ENCODE data around the gene ZNF609. TPM values are rescaled to one million over a fixed set of nuclear protein-coding genes. Genes with fewer than 3 reads are reported as not detected.

ZNF609 gene
- total RNA-seq, 4 donors from 2014 or later: 38.3 to 53.7 (median 45.3) TPM

- DNase-seq (ENCODE audit: extremely low spot score): no peak
- no peaks in the 10 kb centered on the region for H3K27me3 ChIP-seq
- peaks cover 0 to 33% (median 23%) of the 10 kb centered on the region in 4 donors for H3K4me1 ChIP-seq
- intact Hi-C loops (cut with DNase I): no loop called here
- 64% methylated on average over 2 of the region's 2 CpGs for WGBS
- no peak overlapping the region for H3K27ac ChIP-seq (replicated peaks in 1 of 4)
- TF ChIP-seq EP300 (IDR thresholded peaks at IDR 0.05) (no peak), POLR2A (IDR thresholded peaks at IDR 0.05; ENCODE audit: low read depth) (no peak), CTCF (IDR thresholded peaks at IDR 0.05) (no peak), POLR2AphosphoS5 (IDR thresholded peaks at IDR 0.05) (no peak)
- H3K4me3 ChIP-seq: no peak overlapping the region
- H3K9me3 ChIP-seq: no peaks in the 10 kb centered on the region
- H3K36me3 ChIP-seq: no peaks in the 10 kb centered on the region
Measured at GRCh38 chr15:64515196-64515595, 54.8 kb downstream of the ZNF609 start.

- no peaks in the 10 kb centered on the region for H3K9me3 ChIP-seq
- DNase-seq (ENCODE audit: extremely low spot score): no peak
- no peaks in the 10 kb centered on the region for H3K36me3 ChIP-seq
- H3K27me3 ChIP-seq: no peaks in the 10 kb centered on the region
- intact Hi-C loops (cut with DNase I): no loop called here
- peaks cover 1 to 33% (median 25%) of the 10 kb centered on the region in 4 donors for H3K4me1 ChIP-seq
- H3K4me3 ChIP-seq: no peak overlapping the region
- no peak overlapping the region for H3K27ac ChIP-seq (replicated peaks in 1 of 4)
- 96% methylated on average over 9 of the region's 9 CpGs for WGBS
- no peak for TF ChIP-seq POLR2AphosphoS5 (IDR thresholded peaks at IDR 0.05)
Measured at GRCh38 chr15:64515825-64516224, 55.4 kb downstream of the ZNF609 start.

GRCh38 chr15:64519897-64520296 lies 59.5 kb downstream of the ZNF609 start:
- Histone ChIP-seq H3K4me3 (no peak overlapping the region), H3K27me3 (no peaks in the 10 kb centered on the region), H3K4me1 (peaks cover 16 to 53% (median 49%) of the 10 kb centered on the region in 4 donors), H3K27ac (replicated peaks in 1 of 4) (no peak overlapping the region), H3K9me3 (no peaks in the 10 kb centered on the region), H3K36me3 (no peaks in the 10 kb centered on the region)
- intact Hi-C loops (cut with DNase I): loop anchor here (10.0 kb wide), 1 partner anchor 55 kb away; the partner anchor contains the start of gene ZNF609
- no peak for TF ChIP-seq POLR2AphosphoS5 (IDR thresholded peaks at IDR 0.05)
- no peak for TF ChIP-seq CTCF (IDR thresholded peaks at IDR 0.05)
- TF ChIP-seq POLR2A (IDR thresholded peaks at IDR 0.05; ENCODE audit: low read depth): no peak
- TF ChIP-seq EP300 (IDR thresholded peaks at IDR 0.05): no peak
- DNase-seq (ENCODE audit: extremely low spot score): no peak

- H3K27me3 ChIP-seq: no peaks in the 10 kb centered on the region
- DNase-seq (ENCODE audit: extremely low spot score): no peak
- intact Hi-C loops (cut with DNase I): loop anchor here (10.0 kb wide), 1 partner anchor 56 kb away; the partner anchor contains the start of gene ZNF609
- TF ChIP-seq CTCF (IDR thresholded peaks at IDR 0.05): no peak
- no peak for TF ChIP-seq POLR2AphosphoS5 (IDR thresholded peaks at IDR 0.05)
- no peak for TF ChIP-seq POLR2A (IDR thresholded peaks at IDR 0.05; ENCODE audit: low read depth)
- no peak for TF ChIP-seq EP300 (IDR thresholded peaks at IDR 0.05)
- 28% methylated on average over 1 of the region's 1 CpG for WGBS
- H3K4me3 ChIP-seq: no peak overlapping the region
- no peaks in the 10 kb centered on the region for H3K36me3 ChIP-seq
- peak overlapping the region; percentile 19 to 58 (median 30) for H3K27ac ChIP-seq (replicated peaks in 1 of 4)
- peaks cover 16 to 45% (median 42%) of the 10 kb centered on the region in 4 donors for H3K4me1 ChIP-seq
- no peaks in the 10 kb centered on the region for H3K9me3 ChIP-seq
Measured at GRCh38 chr15:64521201-64521600, 60.8 kb downstream of the ZNF609 start.

GRCh38 chr15:64521726-64522164 lies 61.4 kb downstream of the ZNF609 start:
- intact Hi-C loops (cut with DNase I): loop anchor here (10.0 kb wide), 1 partner anchor 57 kb away; the partner anchor contains the start of gene ZNF609
- Histone ChIP-seq H3K36me3 (no peaks in the 10 kb centered on the region), H3K4me1 (peaks cover 16 to 50% (median 42%) of the 10 kb centered on the region in 4 donors), H3K27ac (replicated peaks in 1 of 4) (peak overlapping the region; percentile 19 to 37 (median 26)), H3K4me3 (no peak overlapping the region), H3K27me3 (no peaks in the 10 kb centered on the region), H3K9me3 (no peaks in the 10 kb centered on the region)
- TF ChIP-seq EP300 (IDR thresholded peaks at IDR 0.05) (no peak), POLR2A (IDR thresholded peaks at IDR 0.05; ENCODE audit: low read depth) (no peak), POLR2AphosphoS5 (IDR thresholded peaks at IDR 0.05) (no peak), CTCF (IDR thresholded peaks at IDR 0.05) (no peak)
- 16% methylated on average over 3 of the region's 3 CpGs for WGBS
- no peak for DNase-seq (ENCODE audit: extremely low spot score)
